ENCODE results near the gene ITCH.

DNA sequence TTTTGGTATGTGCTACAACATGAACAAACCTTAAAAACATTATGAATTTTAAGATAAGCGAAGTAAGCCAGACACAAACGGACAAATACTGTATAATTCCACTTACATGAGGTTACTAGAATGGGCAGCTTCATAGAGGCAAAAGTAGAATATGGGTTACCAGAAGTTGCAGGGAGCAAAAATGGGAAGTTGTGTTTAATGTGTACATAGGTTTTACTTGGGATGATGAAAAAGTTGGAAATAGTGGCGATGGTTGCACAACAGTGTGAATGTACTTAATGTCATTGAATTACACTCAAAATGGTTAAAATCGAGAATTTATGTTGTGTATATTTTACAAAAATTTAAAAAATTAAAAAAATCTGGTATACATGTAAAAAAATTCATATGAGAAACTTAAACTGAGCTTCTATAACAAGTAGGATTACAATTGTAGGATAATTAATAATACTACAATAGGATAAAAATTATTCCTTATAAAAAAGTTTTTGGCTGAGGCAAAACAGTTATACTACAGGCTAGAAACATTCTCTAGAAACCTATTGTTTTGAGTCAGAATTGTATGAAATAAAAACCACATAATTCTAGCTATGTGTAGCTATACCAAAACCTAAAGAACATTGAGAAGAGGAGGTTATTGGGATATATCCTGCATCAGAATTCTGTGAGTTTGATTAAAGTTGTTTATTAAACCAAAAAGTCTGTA, 128.3 kb downstream of the ITCH start:
- TF ChIP-seq POLR2AphosphoS5 (IDR thresholded peaks at IDR 0.05) (no peak), POLR2A (IDR thresholded peaks at IDR 0.05) (no peak), EP300 (IDR thresholded peaks at IDR 0.05) (no peak)
- TF ChIP-seq, protein P1, sequence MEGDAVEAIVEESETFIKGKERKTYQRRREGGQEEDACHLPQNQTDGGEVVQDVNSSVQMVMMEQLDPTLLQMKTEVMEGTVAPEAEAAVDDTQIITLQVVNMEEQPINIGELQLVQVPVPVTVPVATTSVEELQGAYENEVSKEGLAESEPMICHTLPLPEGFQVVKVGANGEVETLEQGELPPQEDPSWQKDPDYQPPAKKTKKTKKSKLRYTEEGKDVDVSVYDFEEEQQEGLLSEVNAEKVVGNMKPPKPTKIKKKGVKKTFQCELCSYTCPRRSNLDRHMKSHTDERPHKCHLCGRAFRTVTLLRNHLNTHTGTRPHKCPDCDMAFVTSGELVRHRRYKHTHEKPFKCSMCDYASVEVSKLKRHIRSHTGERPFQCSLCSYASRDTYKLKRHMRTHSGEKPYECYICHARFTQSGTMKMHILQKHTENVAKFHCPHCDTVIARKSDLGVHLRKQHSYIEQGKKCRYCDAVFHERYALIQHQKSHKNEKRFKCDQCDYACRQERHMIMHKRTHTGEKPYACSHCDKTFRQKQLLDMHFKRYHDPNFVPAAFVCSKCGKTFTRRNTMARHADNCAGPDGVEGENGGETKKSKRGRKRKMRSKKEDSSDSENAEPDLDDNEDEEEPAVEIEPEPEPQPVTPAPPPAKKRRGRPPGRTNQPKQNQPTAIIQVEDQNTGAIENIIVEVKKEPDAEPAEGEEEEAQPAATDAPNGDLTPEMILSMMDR (IDR thresholded peaks at IDR 0.05), result no peak
